ENCODE measurements around the gene CST7.

Gene CST7

GRCh38 chr20:25005661-25006060 is 56.6 kb downstream of the CST7 start:
- no peak for ATAC-seq

GRCh38 chr20:25006431-25007167 is 57.5 kb downstream of the CST7 start:
- ATAC-seq, result no peak

- ATAC-seq, result no peak
These were observed 58.6 kb downstream of the CST7 start for GRCh38 chr20:25007491-25008305.

DNA sequence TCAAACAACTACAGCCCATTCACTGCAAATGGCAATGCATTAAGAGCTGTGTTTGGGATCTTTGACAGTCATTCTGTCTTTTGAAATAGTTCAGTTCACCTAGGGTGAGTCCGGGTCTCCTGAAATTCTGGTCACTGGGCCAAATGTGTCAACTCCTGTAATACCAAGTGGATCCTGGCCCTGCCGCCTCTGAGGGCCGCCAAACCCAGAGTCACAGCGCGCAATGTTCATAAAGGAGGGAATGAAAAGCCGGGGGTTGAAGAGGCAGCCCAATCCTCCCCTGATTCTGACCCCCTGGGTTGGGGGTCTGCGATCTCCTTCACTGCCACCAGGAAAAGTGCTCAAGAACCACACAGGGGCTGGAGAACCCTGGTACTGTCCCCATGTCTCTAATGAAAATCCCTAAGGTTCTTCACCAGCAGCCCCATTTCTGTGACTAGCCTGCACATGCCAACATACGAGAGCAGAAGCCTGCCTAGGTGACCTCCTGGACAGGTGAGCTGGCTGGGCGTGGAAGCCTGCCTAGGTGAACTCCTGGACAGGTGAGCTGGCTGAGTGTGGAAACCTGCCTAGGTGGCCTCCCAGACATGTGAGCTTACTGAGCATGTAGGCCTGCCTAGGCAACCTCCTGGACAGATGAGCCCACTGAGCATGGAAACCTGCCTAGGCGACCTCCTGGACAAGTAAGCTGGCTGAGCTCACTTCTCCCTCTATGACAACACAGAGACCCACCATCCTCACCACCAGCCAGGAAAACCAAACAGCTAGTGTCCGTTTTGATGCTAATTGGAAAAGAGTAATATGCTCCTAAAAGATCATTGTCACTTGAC is 59.5 kb downstream of the CST7 start:
- no peak for ATAC-seq
